Renal cortical epithelial cell (primary cell): Measurements from ENCODE around the gene ZBTB25. TPM values are rescaled to one million over a fixed set of nuclear protein-coding genes. Genes with fewer than 3 reads are reported as not detected.

Experiments
- DNase-seq: peaks from one replicate; pipeline ENCODE4 v3.0.0-alpha.2; 2011; ENCODE audit warnings: low read depth
- total RNA-seq: library from RNA; depleted of rRNA; stranded (reverse); fragments of >200 nt; gene quantifications from 2 replicates; pipeline ENCODE4 v1.2.3, GENCODE V29; 2014

ZBTB25 gene
- total RNA-seq, 1 donor from 2014 or later = 12.9 TPM

DNA sequence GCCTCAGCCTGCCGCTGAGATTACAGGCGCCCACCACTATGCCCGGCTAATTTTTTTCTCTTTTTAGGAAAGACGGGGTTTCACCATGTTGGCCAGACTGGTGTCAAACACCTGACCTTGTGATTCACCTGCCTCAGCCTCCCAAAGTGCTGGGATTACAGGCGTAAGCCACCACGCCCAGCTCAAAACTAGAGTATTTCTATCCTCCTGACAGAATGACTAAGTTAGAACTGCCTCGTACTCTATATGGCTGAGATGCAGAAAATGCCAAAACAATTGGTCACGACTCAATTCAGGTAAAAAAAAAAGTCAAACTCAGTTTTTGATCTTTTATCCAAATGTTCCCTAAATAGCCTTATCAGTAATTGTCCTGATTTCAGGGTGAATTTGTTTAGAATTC lies 27.2 kb downstream of the ZBTB25 start:
- no peak for DNase-seq

DNA sequence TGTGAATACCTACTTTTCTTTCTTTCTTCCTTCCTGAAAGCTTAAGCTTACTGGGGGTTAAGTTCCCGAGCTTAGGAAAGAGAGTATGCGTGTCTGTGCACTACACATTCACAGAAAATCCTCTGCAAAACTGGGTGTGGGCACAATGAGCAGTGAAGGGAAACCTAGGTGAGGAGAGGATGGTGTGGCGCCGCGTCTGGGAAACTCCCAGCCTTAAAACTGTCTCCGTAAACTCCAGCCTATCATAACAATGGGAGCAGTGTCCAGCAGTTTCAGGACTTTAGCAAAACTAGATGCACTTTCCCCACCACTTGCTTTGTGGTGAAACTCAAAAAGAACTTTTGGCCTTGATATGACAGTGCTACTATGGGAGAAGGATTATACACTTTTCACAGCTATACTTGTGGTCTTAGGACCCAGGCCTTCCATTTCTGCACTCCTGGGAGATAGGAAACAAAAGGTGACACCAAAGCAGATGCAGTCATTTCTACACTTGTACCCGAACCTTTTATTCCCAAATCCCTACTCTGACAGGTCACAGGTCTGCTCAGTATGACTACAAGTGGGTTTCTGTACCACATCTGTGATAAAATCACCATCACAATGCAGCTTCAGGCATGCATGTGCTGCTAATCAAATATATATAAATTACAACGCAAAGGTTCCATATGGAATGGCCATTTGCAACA lies 27.9 kb downstream of the ZBTB25 start:
- no peak for DNase-seq

DNA sequence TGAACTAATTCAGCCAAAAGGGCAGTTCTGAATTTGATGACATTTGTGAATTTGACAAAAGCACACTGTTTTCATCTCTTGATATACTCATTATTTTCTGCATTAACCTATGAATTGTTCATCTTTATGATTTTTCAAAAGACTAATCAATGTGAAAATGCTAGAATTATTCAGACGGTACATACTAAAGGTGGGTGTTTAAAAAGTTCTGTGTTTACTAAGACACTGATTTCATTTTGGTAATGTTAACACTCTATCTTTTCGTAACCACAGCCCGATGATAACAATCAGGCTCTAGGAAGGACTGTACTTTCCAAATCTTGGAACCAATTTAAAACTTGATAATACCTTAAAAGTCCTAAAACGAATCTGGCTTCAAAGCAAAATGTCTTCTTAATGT lies 28.9 kb downstream of the ZBTB25 start:
- DNase-seq = no peak

DNA sequence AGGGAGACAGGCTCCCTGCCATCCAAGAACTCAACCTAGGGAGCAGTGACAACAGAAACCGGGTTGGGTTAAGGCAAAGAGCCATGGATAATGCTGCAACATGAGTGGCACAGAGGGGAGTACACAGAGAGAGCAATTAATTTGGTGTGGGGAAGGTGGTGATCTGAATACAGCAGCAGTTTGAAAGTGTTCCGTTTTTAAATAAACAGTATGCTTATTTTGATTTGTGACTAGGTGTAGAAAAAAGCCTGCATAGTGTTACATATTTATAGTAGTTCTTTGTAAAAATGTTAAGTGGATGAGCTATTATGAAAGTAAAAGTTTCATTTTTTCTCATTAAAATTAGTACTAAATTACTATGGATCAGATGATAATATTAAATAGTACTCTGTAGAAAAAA lies 29.6 kb downstream of the ZBTB25 start:
- no peak for DNase-seq

DNA sequence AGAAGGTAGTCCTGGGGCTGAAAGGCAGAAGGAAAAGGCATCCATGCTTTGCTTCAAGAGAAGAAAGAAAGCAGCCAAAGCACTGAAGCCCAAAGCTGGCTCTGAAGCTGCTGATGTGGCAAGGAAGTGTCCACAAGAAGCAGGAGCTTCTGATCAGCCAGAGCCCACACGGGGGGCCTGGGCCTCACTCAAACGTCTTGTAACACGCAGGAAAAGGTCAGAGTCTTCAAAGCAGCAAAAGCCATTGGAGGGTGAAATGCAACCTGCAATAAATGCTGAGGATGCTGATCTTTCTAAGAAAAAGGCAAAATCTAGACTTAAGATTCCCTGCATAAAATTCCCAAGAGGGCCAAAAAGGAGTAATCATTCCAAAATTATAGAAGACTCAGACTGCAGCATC lies 35.2 kb downstream of the ZBTB25 start:
- DNase-seq = no peak

DNA sequence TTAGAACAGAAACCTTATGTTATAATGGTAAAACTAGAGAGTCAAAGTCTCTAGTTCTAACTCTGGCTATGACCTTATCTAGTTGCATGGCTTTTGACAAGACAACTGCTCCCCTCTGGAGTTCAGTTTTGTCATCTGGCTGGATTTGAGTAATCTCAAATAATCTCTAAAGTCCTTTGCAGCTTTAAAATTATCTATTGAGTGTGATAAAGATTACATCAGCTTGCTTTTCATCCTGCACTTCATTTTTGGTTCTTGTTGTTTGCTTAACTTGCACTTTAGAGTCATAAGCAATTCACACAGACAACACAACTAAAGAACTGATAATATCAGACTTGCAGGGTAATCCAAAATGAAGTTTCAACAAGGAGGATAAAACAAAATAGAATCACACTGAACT lies 36.1 kb downstream of the ZBTB25 start:
- DNase-seq = no peak

DNA sequence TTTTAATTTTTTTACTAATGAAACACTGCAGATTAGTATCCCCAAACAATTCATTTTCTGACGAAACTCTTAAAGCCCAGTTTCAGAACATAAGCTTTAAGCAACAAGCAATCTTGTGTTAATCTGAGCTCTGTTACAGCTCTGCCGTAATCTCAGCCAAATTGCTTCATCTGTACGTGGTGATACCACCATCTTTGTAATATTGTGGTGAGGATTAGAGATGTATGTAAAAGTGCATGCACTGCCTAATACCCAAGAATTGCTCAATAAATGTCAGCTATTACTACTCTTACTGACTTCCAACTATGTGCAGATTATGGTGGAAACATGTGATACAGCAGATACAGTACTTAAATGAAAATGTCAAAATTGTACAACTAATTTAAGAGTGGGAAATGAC lies 36.5 kb downstream of the ZBTB25 start:
- no peak for DNase-seq

DNA sequence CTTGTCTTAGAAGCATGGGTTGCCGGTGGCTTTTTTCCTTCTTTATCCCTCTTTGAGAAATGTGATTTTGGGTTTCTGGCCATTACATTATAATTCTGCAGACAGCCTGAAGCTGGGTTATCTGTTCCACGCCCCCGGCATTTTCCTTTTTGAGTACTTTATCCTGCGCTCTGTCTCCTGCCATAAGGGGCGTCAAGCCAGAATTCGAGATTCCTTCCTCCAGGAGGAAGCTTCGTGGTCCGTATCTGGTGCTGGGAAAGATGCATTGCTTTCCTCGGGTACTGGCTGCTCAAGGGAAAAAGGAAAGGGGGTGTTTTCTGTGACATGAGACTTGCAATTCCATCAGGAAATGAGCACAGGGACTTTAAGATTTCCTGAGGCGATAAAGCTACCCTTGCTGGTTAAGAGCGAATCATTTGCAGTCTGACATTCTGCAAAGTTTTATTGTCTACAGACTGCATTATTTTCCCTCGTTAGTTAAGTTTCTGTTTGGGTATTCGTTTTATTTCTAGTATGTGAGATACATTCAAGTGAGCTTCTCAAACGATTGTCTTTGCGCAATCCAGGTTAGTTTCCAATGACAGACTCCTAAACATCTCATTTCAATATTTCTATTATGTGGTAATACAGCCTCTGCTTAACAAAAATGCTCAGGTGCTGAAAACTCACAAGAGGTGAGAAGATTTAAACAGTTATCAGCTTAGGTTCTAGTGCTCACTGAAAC lies 37.6 kb downstream of the ZBTB25 start:
- peak; percentile 44 for DNase-seq

DNA sequence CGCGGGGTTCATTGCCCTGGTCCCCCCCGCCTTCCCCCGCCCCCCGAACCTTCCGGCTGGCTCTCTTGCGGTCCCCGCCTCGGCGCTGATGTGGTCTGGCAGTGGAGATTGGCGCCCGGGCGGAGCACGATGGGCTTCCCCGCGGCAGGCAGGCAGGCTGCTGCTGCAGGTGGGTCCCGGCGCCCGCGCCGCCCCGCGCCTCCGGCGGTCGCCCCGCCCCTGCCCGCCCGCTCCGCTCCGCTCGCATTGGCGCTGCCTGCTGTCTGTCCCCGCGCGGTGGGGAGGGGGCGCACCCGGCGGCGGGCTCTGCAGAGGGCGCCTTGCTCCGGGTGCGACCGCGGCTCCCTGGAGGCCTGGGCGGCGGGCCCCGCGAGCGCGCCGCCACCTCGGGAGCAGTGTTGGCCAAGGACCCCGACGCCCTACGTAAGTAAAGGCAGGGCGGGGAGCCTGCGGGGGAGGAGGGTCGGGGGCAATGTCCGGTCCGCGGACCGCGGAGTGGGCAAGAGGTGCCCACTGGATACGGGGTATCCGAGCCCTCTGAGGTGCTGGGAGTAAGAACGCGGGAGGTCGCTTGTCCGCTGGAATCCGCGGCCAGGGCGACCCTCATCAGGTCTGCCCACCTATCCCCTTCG lies 38.3 kb downstream of the ZBTB25 start, which contains the start of gene AKAP5:
AKAP5 (plus strand) TSS at position 309 of the 632 bp plus-strand sequence. CDS start 2,896 bp downstream, outside the sequence.
- DNase-seq = no peak

DNA sequence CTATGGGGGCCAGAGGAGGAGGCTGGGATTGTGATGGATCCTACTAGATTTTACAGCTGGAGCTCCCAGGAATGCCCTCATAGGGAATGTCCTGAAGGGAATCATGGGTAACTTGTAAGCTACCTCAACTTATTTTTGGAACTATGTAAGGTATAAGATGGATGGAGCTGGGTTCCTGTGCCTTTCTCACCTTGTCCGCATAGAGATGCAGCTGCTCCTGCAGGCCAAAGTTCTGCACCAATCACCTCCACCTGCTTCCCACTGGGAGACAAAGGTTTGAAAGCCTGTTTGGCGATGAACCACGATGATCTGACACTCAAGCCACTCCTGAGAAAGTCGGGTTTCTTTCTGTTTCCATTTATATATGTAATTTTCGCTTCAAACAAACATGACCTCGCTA lies 39.0 kb downstream of the ZBTB25 start:
- DNase-seq = no peak

DNA sequence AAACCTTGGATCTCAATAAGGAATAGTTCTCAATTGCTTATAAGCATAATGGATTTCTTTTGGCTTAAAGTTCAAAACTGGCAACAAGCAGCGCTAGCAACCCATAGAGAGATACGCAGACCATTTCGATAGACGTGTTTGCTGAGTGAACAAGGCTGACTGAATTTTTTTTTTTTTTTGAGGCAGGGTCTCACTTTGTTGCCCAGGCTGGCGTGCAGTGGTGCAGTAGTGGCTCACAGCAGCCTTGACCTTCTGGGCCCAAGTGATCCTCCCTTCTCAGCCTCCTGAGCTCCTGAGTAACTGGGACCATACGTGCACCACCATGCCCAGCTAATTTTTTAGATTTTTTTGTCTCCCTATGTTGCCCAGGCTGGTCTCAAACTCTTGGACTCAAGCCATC lies 39.8 kb downstream of the ZBTB25 start:
- no peak for DNase-seq

DNA sequence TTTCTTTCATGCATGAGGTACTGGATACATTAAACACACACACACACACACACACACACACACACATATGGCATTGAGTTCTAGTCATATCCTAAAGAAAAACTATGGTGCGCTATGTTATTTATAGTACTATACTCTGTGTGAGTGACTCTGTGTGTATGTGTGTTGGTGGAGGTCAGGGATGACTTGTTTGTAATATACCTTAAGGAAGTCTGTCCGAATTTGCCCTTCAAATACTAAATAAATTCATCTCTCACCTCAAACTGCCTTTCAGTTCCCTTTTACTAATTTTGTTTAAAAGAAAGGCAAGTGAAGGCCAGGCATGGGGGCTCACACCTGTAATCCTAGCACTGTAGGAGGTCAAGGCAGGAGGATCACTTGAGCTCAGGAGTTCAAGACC lies 40.4 kb downstream of the ZBTB25 start:
- DNase-seq = no peak

DNA sequence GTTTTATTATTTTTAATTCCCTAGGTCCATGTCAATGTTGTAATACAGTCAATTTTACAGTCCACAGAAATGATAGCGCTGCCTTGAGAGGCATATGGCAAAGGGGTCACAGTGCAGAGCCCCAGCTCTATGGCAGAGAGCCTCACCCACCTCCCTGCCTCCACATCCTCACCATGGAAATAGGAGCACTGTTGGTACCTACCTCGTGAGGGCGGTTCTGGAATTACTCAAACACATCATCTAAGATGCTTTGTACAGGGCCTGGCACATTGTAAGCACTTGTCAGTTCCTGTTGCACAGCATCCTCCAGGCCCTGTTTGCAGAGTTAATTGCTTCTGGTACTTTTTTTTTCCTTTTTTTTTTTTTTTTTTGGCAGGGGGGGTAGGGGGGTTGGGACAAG lies 42.4 kb downstream of the ZBTB25 start:
- DNase-seq = no peak

DNA sequence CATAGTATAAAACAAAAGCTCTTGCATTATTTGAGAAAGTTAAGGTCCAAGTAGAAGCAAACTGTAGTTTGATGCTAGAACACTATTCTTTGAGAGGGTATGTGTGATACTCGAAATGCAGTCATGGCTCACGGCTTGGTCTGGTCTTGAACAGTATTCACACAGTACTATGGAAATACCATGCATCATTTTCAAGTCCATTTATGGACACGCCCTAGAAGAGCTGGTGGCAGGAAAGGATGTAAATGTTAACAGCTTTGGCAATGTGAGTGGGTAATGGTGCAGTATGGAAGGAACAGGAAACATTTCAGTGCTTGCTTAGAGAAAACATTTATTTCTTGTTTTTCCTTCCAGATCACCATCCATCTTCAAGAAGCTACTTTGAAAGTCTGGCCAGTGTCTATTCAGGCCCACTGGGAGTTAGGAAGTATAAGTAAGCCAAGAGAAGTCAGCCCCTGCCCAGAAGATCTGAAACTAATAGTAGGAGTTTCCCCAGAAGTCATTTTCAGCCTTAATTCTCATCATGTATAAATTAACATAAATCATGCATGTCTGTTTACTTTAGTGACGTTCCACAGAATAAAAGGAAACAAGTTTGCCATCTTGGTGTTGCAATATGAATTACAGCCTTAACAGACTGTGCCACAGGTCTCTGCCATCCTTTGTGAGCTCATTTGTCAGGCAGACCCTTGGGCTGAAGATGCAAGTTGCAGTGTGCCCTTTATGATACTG lies 44.1 kb downstream of the ZBTB25 start:
- DNase-seq = no peak

DNA sequence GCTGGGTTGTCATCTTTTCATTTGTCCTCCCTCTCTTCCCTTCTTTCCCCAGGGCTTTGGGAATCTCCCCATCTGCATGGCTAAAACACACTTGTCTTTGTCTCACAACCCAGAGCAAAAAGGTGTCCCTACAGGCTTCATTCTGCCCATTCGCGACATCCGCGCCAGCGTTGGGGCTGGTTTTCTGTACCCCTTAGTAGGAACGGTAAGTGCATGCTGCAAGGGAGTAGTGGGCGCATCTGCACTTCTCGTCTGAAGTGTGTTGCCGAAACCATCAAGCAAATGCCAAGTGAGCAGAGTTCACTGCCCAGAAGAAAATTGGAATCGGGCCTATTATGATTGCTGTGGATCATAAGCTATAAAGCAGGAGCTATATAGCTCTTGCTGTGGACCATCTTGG lies 49.0 kb downstream of the ZBTB25 start:
- no peak for DNase-seq

DNA sequence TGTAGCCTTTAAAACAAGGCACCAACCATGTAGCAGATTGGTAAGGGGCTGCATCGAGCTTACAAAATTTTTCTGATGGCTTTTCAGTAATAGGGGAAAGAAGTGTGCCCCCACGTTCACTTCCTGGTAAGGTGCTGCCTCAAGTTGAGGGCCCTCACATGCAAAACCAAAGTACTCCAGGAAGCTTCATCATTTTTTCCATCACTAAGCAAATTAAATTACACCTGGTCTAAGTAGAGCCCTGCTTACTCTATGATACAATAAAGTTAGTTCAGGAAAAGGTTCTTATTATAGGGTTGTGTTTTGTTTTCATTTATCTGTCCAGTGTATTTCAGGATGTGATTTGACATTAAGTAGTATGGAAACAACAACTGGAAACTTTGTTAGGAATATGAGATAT lies 53.4 kb downstream of the ZBTB25 start:
- no peak for DNase-seq

DNA sequence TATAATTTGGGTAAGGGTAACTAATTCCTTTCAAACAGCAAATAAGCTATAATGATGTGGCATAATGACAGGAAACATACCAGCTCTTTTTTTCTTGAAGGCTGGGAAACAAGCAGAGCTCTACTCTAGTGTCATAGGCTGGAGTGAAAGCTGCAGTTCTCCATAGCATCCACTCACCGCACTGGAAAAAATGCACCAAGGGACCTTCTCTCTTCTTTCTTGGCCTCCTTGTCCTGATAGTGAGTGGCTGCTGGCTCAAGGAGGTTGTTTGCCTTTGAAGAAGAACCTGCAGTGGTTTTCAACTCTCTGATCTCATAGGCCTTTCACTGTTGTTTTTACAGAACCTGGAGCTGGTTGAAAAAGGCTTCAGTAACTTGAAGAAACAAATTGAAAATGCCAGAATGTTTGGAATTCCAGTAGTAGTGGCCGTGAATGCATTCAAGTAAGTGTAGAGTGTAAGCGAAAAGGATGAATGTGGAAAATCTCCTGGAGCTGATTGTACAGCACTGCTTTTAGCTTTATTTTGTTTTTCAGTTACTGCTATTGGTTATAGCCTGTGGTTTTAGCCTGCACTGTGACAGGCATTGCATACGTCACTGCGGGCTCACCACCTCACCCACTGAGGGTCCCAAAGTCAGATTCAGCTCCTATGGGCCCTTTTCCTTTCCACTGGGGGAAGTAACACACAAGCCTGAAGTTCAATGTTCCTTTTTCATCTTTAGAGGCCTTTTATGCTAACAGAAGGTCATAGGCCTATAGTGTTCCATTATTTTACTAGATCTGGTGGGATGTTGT lies 55.6 kb downstream of the ZBTB25 start:
- peak; percentile 38 for DNase-seq

DNA sequence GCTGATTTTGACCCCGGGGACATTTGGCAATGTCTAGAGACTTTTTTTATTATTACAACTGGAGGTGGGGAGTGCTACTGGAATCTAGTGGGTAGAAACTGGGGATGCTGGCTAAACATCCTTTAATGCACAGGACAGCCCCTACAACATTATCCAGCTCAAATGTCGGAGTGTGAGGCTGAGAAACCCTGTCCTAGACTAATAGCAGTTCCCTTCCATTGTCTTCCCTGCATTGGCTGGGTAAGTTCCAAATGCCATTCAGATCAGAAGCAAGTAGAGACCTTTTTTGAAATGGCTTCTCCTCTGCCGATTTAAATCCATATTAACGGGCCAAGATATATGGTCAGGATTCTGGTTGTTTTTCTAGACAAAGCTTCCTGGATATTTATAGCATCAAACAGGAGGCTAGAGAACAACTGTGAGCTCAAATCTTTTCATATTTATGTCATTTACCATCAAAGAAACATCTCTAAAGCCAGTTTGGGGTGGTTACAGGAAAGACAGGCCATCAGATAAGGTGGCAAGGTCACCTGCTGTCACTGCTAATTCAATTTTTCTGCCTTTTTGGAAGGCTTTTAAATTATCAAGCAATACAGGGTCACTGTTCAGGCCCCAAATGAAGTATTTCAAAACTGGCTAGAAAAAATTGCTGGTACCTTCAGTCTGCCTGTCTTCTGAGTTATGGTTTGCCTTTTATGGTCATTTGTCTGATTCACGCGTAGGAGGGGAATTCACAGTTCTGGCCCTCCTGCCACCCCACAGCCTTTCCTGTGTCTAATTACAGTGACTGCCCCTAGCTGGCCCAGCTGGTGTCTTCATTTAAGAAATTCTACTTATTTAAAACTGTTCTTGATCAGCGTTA lies 58.4 kb downstream of the ZBTB25 start:
- peak; percentile 92 for DNase-seq

DNA sequence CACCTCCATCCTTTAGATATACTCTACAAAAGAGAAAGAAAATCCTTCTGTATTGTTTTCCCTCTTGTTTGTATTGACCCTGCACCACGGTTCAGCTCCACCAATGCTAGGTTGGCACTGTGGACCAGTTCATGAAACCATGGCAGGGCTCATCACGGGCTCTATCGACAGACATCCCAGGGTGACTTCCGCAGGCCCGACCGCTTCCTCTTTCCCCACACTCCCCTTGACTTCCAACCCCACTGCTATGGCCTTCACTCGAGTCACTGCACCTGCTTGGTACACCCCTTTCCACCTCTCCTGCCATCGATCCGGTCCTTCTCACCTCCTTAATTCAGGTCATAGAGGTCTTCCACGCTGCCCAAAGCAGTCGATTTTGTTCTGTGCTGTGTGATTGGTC lies 59.5 kb downstream of the ZBTB25 start:
- DNase-seq = no peak

DNA sequence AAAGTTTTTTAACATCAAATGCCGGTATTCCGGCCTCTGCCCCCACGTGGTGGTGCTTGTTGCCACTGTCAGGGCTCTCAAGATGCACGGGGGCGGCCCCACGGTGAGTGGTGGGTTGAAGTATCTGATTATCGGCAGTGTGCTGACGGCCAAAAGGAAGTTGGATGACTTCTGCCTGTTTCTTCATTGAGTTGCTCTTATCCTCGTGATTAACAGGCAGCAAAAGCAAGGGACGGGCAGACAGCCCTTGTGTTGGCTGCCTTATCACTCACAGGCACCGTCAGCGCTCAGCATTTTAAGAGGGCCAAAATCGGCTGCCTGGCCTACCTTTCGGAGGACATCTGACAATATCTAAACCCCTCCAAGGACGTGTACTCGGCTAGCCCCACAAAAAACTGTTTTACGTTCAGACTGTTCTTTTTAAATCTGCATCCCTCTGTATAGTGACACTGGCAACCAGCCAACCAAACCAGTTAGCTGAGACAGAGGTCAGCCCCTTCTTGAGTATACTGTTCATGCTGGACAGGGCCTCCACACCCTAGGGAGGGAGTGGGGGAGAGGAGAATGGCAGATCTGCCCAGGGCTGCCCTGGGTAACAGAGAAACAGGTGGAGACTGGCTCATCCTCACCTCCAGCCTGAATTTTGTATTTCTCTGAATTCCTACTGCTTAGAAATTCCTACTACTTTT lies 61.2 kb downstream of the ZBTB25 start:
- DNase-seq = no peak
